Chondrocyte (in vitro differentiated cells): ENCODE measurements around the gene TBRG1. TPM values are rescaled to one million over a fixed set of nuclear protein-coding genes. Genes with fewer than 3 reads are reported as not detected.
"Not testable (repeated sequence)": the region's sequence is repeated elsewhere in the genome, so short reads cannot be mapped to it uniquely, and the experiment has no call there.

Experiments
- DNase-seq: peaks from one replicate; pipeline ENCODE4 v3.0.0; 2021; ENCODE audit warnings: mixed read lengths, low spot score
- H3K27ac Mint-ChIP-seq: one replicate; pipeline ENCODE4 v1.8.0; 2021; ENCODE audit warnings: mild to moderate bottlenecking, moderate library complexity, mixed read lengths; ENCODE audit not compliant: unreplicated experiment
- H3K27me3 Mint-ChIP-seq: 2 replicates; pipeline ENCODE4 v1.8.0; 2021; ENCODE audit warnings: low read depth, mixed read lengths
- H3K36me3 Mint-ChIP-seq: 2 replicates; pipeline ENCODE4 v1.8.0; 2021; ENCODE audit warnings: low read depth, mixed read lengths
- H3K4me1 Mint-ChIP-seq: 2 replicates; pipeline ENCODE4 v1.8.0; 2021; ENCODE audit warnings: low read depth, mild to moderate bottlenecking, mixed read lengths
- H3K4me3 Mint-ChIP-seq: one replicate; pipeline ENCODE4 v1.8.0; 2021; ENCODE audit warnings: mild to moderate bottlenecking, moderate library complexity, mixed read lengths; ENCODE audit not compliant: unreplicated experiment
- H3K9me3 Mint-ChIP-seq: 2 replicates; pipeline ENCODE4 v1.8.0; 2021; ENCODE audit warnings: low read depth, mixed read lengths
- total RNA-seq: library from RNA; stranded (reverse); gene quantifications from 3 replicates; pipeline ENCODE4 v1.2.1, GENCODE V29; 2021
- TF ChIP-seq, protein P1 (sequence below): fragments of 200-600 bp; sonication (generic); IDR thresholded peaks from 2 replicates; pipeline ENCODE4 v1.5.0; 2021; ENCODE audit warnings: antibody characterized with exemption, mild to moderate bottlenecking, moderate library complexity

Gene TBRG1
- total RNA-seq, 1 donor from 2014 or later, result 30.0 TPM

DNA sequence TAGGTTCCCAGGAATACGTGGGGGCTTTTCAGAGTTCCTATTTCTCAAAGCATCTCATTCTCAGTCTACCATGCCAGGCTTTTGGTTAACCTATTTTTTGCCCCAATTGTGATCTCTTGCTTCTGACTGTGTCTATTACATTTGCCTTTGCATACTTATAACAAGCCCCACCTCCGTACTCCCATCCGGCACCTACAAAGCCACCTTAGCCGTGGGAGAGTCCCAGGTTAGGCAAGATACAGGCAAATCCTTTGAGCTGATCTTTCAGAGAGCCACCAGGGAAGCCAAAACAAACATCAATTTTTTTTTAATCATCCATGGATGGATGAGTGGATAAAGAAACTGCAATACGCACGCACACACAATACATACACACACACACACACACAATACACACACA is 30.0 kb upstream of the TBRG1 start:
- no peaks in the 10 kb centered on the region for H3K36me3 Mint-ChIP-seq
- no peaks in the 10 kb centered on the region for H3K9me3 Mint-ChIP-seq
- H3K4me1 Mint-ChIP-seq, result no peaks in the 10 kb centered on the region
- TF ChIP-seq, protein P1, sequence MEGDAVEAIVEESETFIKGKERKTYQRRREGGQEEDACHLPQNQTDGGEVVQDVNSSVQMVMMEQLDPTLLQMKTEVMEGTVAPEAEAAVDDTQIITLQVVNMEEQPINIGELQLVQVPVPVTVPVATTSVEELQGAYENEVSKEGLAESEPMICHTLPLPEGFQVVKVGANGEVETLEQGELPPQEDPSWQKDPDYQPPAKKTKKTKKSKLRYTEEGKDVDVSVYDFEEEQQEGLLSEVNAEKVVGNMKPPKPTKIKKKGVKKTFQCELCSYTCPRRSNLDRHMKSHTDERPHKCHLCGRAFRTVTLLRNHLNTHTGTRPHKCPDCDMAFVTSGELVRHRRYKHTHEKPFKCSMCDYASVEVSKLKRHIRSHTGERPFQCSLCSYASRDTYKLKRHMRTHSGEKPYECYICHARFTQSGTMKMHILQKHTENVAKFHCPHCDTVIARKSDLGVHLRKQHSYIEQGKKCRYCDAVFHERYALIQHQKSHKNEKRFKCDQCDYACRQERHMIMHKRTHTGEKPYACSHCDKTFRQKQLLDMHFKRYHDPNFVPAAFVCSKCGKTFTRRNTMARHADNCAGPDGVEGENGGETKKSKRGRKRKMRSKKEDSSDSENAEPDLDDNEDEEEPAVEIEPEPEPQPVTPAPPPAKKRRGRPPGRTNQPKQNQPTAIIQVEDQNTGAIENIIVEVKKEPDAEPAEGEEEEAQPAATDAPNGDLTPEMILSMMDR, result no peak
- peaks cover 47% of the 10 kb centered on the region for H3K27me3 Mint-ChIP-seq
- H3K4me3 Mint-ChIP-seq, result no peak overlapping the region
- no peak overlapping the region for H3K27ac Mint-ChIP-seq
- no peak for DNase-seq

DNA sequence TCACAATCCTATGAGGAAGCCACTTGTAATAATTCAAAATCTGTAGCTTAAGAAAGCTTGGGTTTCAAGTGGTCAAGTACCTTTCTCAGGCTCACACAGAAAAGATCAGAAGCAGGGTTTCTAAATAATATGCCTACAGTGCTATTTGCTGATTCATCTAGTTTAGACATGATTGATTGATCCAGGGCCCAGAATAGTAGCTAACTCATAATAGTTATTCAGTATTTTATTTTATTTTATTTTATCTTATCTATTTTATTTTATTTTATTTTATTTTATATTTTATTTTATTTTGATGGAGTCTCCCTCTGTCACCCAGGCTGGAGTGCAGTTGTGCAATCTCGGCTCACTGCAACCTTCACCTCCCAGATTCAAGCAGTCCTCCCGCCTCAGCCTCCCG is 27.4 kb upstream of the TBRG1 start:
- Mint-ChIP-seq H3K4me1 (no peaks in the 10 kb centered on the region), H3K9me3 (peaks cover 3% of the 10 kb centered on the region), H3K27ac (no peak overlapping the region), H3K27me3 (peaks cover 38% of the 10 kb centered on the region), H3K36me3 (no peaks in the 10 kb centered on the region), H3K4me3 (no peak overlapping the region)
- TF ChIP-seq, protein P1, result no peak
- no peak for DNase-seq

DNA sequence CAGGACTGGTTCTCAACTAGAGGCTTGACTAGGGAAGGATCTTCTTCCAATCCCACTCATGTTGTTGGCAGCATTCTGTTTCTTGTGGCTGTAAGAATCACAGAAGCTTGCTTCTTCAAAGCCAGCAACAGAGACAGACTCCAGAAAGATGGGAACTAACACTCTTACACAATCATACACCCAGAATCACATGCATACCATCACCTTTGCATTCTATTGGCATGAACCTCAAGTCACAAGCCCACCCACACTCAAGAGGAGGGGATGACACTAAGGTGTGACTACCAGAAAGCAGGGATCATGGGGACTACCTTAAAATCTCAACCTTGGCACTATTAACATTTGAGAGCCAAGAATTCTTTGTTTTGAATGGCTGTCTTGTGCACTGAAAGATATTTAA is 25.0 kb upstream of the TBRG1 start:
- DNase-seq, result no peak
- Mint-ChIP-seq H3K9me3 (peaks cover 3% of the 10 kb centered on the region), H3K36me3 (no peaks in the 10 kb centered on the region), H3K4me3 (no peak overlapping the region), H3K27ac (no peak overlapping the region), H3K4me1 (no peaks in the 10 kb centered on the region), H3K27me3 (peaks cover 32% of the 10 kb centered on the region)
- TF ChIP-seq, protein P1, result no peak

DNA sequence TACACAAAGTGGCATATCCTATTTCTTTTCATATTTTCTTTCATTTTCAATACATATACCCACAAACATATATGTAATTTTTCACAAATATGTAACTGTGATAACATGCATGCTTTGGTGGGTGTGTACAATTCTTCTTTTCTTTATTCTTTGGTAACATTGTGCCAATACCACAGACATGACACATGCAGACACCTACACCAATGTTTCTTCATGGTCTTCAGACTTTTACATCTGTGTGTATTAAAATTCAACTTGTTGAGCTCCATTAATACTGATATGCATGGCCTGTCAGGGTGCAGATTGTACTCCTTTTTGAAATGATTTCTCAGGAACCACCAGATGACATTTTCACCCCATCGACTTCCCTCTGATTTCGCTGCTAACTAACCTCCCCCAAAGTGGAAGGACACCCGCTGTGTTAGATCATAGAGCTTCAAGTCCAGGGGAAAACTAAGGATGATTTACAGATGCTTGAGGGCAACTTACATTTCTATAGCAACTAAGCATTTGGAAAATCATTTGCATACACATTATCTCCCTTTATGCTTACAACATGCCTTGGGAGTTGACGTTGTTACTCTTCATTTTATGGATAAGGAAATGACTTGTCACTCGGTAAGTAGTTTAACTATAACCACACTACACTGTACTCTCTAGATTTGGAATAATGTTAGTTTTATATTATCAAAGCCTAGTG is 21.9 kb upstream of the TBRG1 start:
- no peak for DNase-seq
- no peaks in the 10 kb centered on the region for H3K36me3 Mint-ChIP-seq
- H3K27me3 Mint-ChIP-seq, result peaks cover 22% of the 10 kb centered on the region
- H3K4me1 Mint-ChIP-seq, result no peaks in the 10 kb centered on the region
- no peak overlapping the region for H3K4me3 Mint-ChIP-seq
- TF ChIP-seq, protein P1, result no peak
- peaks cover 3% of the 10 kb centered on the region for H3K9me3 Mint-ChIP-seq
- no peak overlapping the region for H3K27ac Mint-ChIP-seq

DNA sequence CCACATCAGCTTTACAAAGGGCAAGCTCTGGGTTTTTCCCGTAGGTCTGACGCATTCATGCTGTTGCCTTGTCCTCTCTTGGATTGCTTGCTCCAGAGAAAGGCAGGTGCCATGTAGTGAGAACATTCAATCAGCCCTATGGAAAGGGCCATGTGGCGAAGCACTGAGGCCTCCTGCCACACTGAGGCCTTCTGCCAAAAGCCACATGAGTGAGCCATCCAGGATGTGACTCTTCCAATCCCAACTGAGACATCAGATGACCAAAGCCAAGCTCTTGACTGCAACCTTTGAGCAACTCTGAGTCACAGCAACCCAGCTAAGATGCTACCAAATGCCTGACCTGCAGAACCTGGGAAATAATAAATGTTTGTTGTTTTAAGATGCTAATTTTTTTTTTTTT is 20.5 kb upstream of the TBRG1 start:
- no peak for DNase-seq
- Mint-ChIP-seq H3K4me3 (no peak overlapping the region), H3K4me1 (no peaks in the 10 kb centered on the region), H3K36me3 (no peaks in the 10 kb centered on the region), H3K27me3 (peaks cover 13% of the 10 kb centered on the region), H3K27ac (no peak overlapping the region), H3K9me3 (peaks cover 3% of the 10 kb centered on the region)
- TF ChIP-seq, protein P1, result no peak

DNA sequence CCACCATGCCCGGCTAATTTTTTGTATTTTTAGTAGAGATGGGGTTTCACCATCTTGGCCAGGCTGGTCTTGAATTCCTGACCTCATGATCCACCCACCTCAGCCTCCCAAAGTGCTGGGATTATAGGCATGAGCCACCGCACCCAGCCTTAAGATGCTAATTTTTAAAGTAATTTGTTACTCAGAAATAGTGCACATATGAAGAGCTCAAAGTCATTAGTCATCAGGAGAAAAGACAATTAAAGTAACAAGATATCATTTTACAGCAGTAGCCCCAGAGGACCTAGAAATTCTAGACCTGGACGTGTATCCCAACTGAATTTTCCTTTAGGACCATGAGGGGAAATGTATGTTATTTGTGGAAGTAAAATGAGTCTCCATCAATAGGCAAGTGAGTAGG is 19.9 kb upstream of the TBRG1 start:
- H3K9me3 Mint-ChIP-seq, H3K4me3 Mint-ChIP-seq: not testable (repeated sequence)

More for the DNA sequence above, 19.9 kb upstream of the TBRG1 start:
- H3K27me3 Mint-ChIP-seq, H3K36me3 Mint-ChIP-seq, H3K27ac Mint-ChIP-seq, H3K4me1 Mint-ChIP-seq, DNase-seq: not testable (repeated sequence)
